ENCODE measurements around the gene L2HGDH. TPM values are rescaled to one million over a fixed set of nuclear protein-coding genes. Genes with fewer than 3 reads are reported as not detected.
A peak's percentile ranks its signal among the peaks of the same experiment; 100 is the strongest.

L2HGDH gene
- total RNA-seq, 1 experiment from 2014 or later, result 13.9 TPM

DNA sequence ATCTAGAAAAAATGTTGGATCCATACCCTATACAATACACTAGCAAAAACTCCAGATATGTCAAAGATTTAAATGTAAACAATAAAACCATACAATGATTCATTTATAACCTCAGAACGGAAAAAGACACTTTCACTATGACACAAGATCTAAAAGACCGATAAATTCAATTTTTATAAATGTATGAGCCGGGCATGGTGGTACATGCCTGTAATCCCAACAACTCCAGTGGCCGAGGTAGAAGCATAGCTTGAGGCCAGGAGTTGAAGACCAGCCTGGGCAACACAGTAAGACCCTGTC, 78.1 kb downstream of the L2HGDH start:
- DNase-seq, result no peak
- intact Hi-C loops (cut with micrococcal nuclease; ENCODE audit: unreplicated experiment), result no loop called here
- no peaks in the 10 kb centered on the region for H3K27me3 Mint-ChIP-seq (ENCODE audit: unreplicated experiment)

DNA sequence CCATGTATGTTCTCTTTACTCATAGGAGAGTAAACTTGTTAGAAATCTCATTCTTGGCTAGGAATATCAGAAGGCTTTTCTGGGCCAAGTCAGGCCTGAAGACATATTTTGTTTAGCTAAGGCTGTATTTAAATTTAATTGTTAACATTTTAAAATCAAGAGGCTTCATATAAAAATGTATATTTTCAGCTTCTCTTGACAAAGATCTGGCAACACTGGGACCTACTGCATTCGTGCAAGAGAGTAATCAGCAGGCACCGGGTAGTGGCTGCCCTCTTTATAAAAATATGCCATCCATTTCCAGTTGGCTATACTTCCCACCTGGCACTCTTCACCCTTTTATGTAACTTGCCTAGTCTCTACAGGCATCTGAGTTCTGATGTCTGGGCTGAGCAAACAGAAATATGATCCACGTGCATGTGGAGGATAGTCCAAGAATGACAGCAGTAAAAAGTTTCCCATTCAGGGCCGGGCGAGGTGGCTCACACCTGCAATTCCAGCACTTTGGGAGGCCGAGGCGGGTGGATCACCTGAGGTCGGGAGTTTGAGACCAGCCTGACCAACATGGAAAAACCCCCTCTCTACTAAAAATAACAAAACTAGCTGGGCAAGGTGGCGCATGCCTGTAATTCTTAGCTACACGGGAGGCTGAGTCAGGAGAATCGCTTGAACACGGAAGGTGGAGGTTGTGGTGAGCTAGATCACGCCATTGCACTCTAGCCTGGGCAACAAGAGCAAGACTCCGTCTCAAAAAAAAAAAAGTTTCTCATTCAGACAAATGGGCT, 78.7 kb downstream of the L2HGDH start:
- no peaks in the 10 kb centered on the region for H3K4me1 Mint-ChIP-seq (ENCODE audit: low read depth, unreplicated experiment)

More for the DNA sequence above, 78.1 kb downstream of the L2HGDH start:
- CTCF ChIA-PET, result no interaction called here
- H3K4me3 Mint-ChIP-seq (ENCODE audit: low read depth, unreplicated experiment), result no peak overlapping the region
- H3K27ac Mint-ChIP-seq (ENCODE audit: unreplicated experiment), result no peak overlapping the region
- TF ChIP-seq, protein P1, sequence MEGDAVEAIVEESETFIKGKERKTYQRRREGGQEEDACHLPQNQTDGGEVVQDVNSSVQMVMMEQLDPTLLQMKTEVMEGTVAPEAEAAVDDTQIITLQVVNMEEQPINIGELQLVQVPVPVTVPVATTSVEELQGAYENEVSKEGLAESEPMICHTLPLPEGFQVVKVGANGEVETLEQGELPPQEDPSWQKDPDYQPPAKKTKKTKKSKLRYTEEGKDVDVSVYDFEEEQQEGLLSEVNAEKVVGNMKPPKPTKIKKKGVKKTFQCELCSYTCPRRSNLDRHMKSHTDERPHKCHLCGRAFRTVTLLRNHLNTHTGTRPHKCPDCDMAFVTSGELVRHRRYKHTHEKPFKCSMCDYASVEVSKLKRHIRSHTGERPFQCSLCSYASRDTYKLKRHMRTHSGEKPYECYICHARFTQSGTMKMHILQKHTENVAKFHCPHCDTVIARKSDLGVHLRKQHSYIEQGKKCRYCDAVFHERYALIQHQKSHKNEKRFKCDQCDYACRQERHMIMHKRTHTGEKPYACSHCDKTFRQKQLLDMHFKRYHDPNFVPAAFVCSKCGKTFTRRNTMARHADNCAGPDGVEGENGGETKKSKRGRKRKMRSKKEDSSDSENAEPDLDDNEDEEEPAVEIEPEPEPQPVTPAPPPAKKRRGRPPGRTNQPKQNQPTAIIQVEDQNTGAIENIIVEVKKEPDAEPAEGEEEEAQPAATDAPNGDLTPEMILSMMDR (IDR thresholded peaks at IDR 0.05; ENCODE audit: unreplicated experiment), result no peak
- H3K4me1 Mint-ChIP-seq (ENCODE audit: low read depth, unreplicated experiment), result no peaks in the 10 kb centered on the region
- no peaks in the 10 kb centered on the region for H3K9me3 Mint-ChIP-seq (ENCODE audit: low read depth, unreplicated experiment)
- no TSS peak for BruUV-seq (replicated peaks)
- H3K36me3 Mint-ChIP-seq (ENCODE audit: insufficient read depth, unreplicated experiment), result peaks cover 18% of the 10 kb centered on the region

GRCh38 chr14:50232276-50232642, 79.8 kb downstream of the L2HGDH start:
- intact Hi-C loops (cut with micrococcal nuclease; ENCODE audit: unreplicated experiment), result no loop called here
- no peak for DNase-seq
- H3K36me3 Mint-ChIP-seq (ENCODE audit: insufficient read depth, unreplicated experiment), result peaks cover 18% of the 10 kb centered on the region
- H3K4me3 Mint-ChIP-seq (ENCODE audit: low read depth, unreplicated experiment), result peak overlapping the region; percentile 74
- H3K27me3 Mint-ChIP-seq (ENCODE audit: unreplicated experiment), result no peaks in the 10 kb centered on the region
- peak overlapping the region; percentile 36 for H3K27ac Mint-ChIP-seq (ENCODE audit: unreplicated experiment)
- CTCF ChIA-PET, result no interaction called here
- no TSS peak for BruUV-seq (replicated peaks)
- H3K9me3 Mint-ChIP-seq (ENCODE audit: low read depth, unreplicated experiment), result no peaks in the 10 kb centered on the region
- TF ChIP-seq, protein P1 (IDR thresholded peaks at IDR 0.05; ENCODE audit: unreplicated experiment), result no peak
- no peaks in the 10 kb centered on the region for H3K4me1 Mint-ChIP-seq (ENCODE audit: low read depth, unreplicated experiment)

More for the DNA sequence above, 78.7 kb downstream of the L2HGDH start:
- no peak overlapping the region for H3K4me3 Mint-ChIP-seq (ENCODE audit: low read depth, unreplicated experiment)
- H3K27me3 Mint-ChIP-seq (ENCODE audit: unreplicated experiment), result no peaks in the 10 kb centered on the region
- intact Hi-C loops (cut with micrococcal nuclease; ENCODE audit: unreplicated experiment), result no loop called here
- TF ChIP-seq, protein P1 (IDR thresholded peaks at IDR 0.05; ENCODE audit: unreplicated experiment), result no peak
- CTCF ChIA-PET, result no interaction called here
- H3K36me3 Mint-ChIP-seq (ENCODE audit: insufficient read depth, unreplicated experiment), result peaks cover 18% of the 10 kb centered on the region
- H3K27ac Mint-ChIP-seq (ENCODE audit: unreplicated experiment), result no peak overlapping the region
- no peak for DNase-seq
- H3K9me3 Mint-ChIP-seq (ENCODE audit: low read depth, unreplicated experiment), result no peaks in the 10 kb centered on the region
- BruUV-seq (replicated peaks), result no TSS peak

- intact Hi-C loops (cut with micrococcal nuclease; ENCODE audit: unreplicated experiment), result no loop called here
- CTCF ChIA-PET, result no interaction called here
- Mint-ChIP-seq H3K4me3 (ENCODE audit: low read depth, unreplicated experiment) (peak within 1 kb of the TSS; percentile 74), H3K4me1 (ENCODE audit: low read depth, unreplicated experiment) (peaks cover 2% of the 10 kb centered on the region), H3K27me3 (ENCODE audit: unreplicated experiment) (no peaks in the 10 kb centered on the region), H3K27ac (ENCODE audit: unreplicated experiment) (peak within 1 kb of the TSS; percentile 36), H3K9me3 (ENCODE audit: low read depth, unreplicated experiment) (no peaks in the 10 kb centered on the region), H3K36me3 (ENCODE audit: insufficient read depth, unreplicated experiment) (peaks cover 18% of the 10 kb centered on the region)
- DNase-seq, result peak; percentile 84
- no TSS peak for BruUV-seq (replicated peaks)
- TF ChIP-seq, protein P1 (IDR thresholded peaks at IDR 0.05; ENCODE audit: unreplicated experiment), result no peak
Measured at GRCh38 chr14:50231475-50232275, 80.4 kb downstream of the L2HGDH start, which contains the start of gene SOS2. Gene SOS2, minus strand, starts transcription at chr14:50231578. Its CDS starts 295 bp downstream, at chr14:50231283.
